Measurements from ENCODE around the gene HCLS1.

GRCh38 chr3:121584418-121584817 is 76.3 kb downstream of the HCLS1 start:
- TF ChIP-seq SUZ12 (IDR thresholded peaks at IDR 0.05; ENCODE audit: extremely low read depth, insufficient read depth, insufficient read length) (no peak), YY1 (IDR thresholded peaks at IDR 0.05; ENCODE audit: insufficient read depth, insufficient read length) (no peak)
